GM12892 (cell line): Measurements from ENCODE around the gene CHERP.
"Not testable (repeated sequence)": the region's sequence is repeated elsewhere in the genome, so short reads cannot be mapped to it uniquely, and the experiment has no call there.

Experiments used
- POLR2A ChIP-seq: IDR thresholded peaks from 2 replicates; pipeline ENCODE4 v1.6.1; 2011; ENCODE audit warnings: low read depth, low read length, control low read depth
- POLR2AphosphoS5 ChIP-seq: IDR thresholded peaks from 2 replicates; pipeline ENCODE4 v1.6.1; 2011; ENCODE audit warnings: low read depth, low read length, control low read depth
- TAF1 ChIP-seq: IDR thresholded peaks from 2 replicates; pipeline ENCODE4 v1.6.1; 2011; ENCODE audit warnings: low read depth, mild to moderate bottlenecking, control low read depth, low read length, borderline replicate concordance

DNA sequence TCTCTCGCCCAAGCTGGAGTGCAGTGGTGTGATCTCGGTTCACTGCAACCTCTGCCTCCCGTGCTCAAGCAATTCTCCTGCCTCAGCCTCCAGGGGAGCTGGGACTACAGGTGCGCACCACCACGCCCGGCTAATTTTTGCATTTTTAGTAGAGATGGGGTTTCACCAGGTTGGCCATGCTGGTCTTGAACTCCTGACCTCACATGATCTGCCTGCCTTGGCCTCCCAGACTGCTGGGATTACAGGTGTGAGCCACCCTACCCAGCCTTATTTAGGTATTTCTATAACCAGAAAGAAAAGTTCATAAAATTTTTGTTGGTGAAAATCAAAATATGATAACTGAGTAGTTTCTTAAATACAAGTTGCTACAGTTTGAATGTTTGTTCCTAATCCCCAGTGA, 1.5 kb upstream of the CHERP start:
- not testable (repeated sequence) for TF ChIP-seq POLR2AphosphoS5, POLR2A, TAF1
